Stimulated activated naive CD8-positive, alpha-beta T cell treated with anti-CD3 and anti-CD28 coated beads, Interleukin-15, Interleukin-2, amounts not matched to agents 100 U/mL and 50 U/mL, for 24 hours (primary cell): ENCODE results near the gene THEM4.
A peak's percentile ranks its signal among the peaks of the same experiment; 100 is the strongest.
"Not testable (repeated sequence)": the region's sequence is repeated elsewhere in the genome, so short reads cannot be mapped to it uniquely, and the experiment has no call there.

Experiments used
- ATAC-seq: fragments of 150-1000 bp; cut with Tn5 transposase; one replicate; pipeline ENCODE4 v1.10.0; 2021
- DNase-seq: peaks from one replicate; pipeline ENCODE4 v3.0.0; 2021

THEM4 gene

GRCh38 chr1:151893176-151893924 is 16.0 kb downstream of the THEM4 start:
- ATAC-seq (no peak), DNase-seq (no peak)

- ATAC-seq = no peak
Measured at GRCh38 chr1:151892190-151892589, 17.1 kb downstream of the THEM4 start.

GRCh38 chr1:151891512-151891911 is 17.8 kb downstream of the THEM4 start:
- ATAC-seq (no peak), DNase-seq (no peak)

More at GRCh38 chr1:151892190-151892589, 17.1 kb downstream of the THEM4 start:
- no peak for DNase-seq

GRCh38 chr1:151888972-151889570 is 20.2 kb downstream of the THEM4 start:
- ATAC-seq = no peak
- DNase-seq = no peak

GRCh38 chr1:151887028-151887427 is 22.3 kb downstream of the THEM4 start:
- ATAC-seq (no peak), DNase-seq (no peak)

GRCh38 chr1:151885479-151885878 is 23.8 kb downstream of the THEM4 start:
- DNase-seq (no peak), ATAC-seq (no peak)

- DNase-seq, ATAC-seq: not testable (repeated sequence)
Measured at GRCh38 chr1:151884879-151885278, 24.4 kb downstream of the THEM4 start.

GRCh38 chr1:151884445-151884844 is 24.9 kb downstream of the THEM4 start:
- ATAC-seq, DNase-seq: not testable (repeated sequence)

GRCh38 chr1:151883898-151884297 is 25.4 kb downstream of the THEM4 start:
- ATAC-seq, DNase-seq: not testable (repeated sequence)

GRCh38 chr1:151882918-151883317 is 26.4 kb downstream of the THEM4 start:
- not testable (repeated sequence) for ATAC-seq

GRCh38 chr1:151882466-151882865 is 26.8 kb downstream of the THEM4 start:
- DNase-seq (no peak), ATAC-seq (no peak)

More at GRCh38 chr1:151882918-151883317, 26.4 kb downstream of the THEM4 start:
- DNase-seq = not testable (repeated sequence)

- ATAC-seq (no peak), DNase-seq (no peak)
Measured at GRCh38 chr1:151881479-151881878, 27.8 kb downstream of the THEM4 start.

- ATAC-seq (no peak), DNase-seq (no peak)
Measured at GRCh38 chr1:151875419-151876097, 33.8 kb downstream of the THEM4 start.

GRCh38 chr1:151872776-151873175 is 36.5 kb downstream of the THEM4 start:
- DNase-seq, ATAC-seq: not testable (repeated sequence)

- DNase-seq (no peak), ATAC-seq (no peak)
Measured at GRCh38 chr1:151871284-151872030, 37.9 kb downstream of the THEM4 start.

GRCh38 chr1:151868486-151868885 is 40.8 kb downstream of the THEM4 start:
- ATAC-seq (no peak), DNase-seq (no peak)

GRCh38 chr1:151867765-151868411 is 41.4 kb downstream of the THEM4 start:
- ATAC-seq (peak; percentile 28), DNase-seq (no peak)

- DNase-seq (no peak), ATAC-seq (no peak)
Measured at GRCh38 chr1:151867321-151867720, 42.0 kb downstream of the THEM4 start.

- no peak for ATAC-seq
- no peak for DNase-seq
Measured at GRCh38 chr1:151864411-151864810, 44.9 kb downstream of the THEM4 start.

- ATAC-seq (no peak), DNase-seq (no peak)
Measured at GRCh38 chr1:151862604-151863003, 46.7 kb downstream of the THEM4 start.

GRCh38 chr1:151860504-151861187 is 48.7 kb downstream of the THEM4 start:
- DNase-seq (no peak), ATAC-seq (no peak)
